Hypothalamus (tissue), 51 donors: Measurements from ENCODE around the gene PBX3.

Experiments
- DNase-seq, 51 donors: peaks; one replicate each; lab custom pipeline; 2025; lab: John Stamatoyannopoulos, UW

The PBX3 gene

GRCh38 chr9:125968714-125969374 is 221.7 kb downstream of the PBX3 start:
- no peak for DNase-seq

DNA sequence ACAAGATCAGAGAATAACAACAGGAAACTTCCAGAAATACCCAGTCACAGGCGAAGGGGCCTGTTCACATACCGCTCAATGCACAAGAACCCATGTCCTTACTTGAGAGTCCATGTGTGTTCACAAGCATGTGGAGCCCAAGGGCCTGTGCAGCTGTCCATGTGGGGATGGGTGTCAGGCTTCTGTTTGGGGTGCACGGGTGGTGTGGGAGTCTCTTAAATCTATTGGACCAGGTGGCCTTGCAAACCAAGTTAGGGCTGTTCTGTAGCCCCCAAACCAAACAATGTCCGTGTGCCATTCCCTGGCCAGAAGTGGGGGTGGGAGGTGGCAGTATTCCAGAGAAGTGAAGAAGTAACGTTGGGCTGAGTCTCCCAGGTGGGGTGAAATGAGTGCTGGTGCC is 222.3 kb downstream of the PBX3 start:
- DNase-seq, result no peak

DNA sequence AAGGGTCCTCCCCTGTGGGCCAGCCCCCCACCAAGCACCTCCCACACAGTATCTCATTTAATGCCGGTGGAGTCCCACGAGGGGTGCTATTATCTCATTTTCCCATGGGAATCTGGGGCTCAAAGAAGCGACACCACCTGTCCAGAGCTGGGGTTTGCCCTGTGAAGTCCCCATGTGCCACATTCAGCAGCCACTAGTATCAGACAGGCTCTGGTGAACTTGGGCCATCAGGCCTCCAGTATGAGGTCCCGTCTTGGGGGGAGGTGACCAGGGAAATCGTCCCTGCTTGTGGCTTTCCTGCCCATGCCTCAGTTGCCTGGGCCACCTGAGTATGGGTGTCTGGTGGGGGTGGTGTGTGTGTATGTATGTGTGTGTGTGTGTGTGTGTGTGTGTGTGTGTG is 222.7 kb downstream of the PBX3 start:
- no peak for DNase-seq

- no peak for DNase-seq
Measured at GRCh38 chr9:125970340-125970739, 223.2 kb downstream of the PBX3 start.

DNA sequence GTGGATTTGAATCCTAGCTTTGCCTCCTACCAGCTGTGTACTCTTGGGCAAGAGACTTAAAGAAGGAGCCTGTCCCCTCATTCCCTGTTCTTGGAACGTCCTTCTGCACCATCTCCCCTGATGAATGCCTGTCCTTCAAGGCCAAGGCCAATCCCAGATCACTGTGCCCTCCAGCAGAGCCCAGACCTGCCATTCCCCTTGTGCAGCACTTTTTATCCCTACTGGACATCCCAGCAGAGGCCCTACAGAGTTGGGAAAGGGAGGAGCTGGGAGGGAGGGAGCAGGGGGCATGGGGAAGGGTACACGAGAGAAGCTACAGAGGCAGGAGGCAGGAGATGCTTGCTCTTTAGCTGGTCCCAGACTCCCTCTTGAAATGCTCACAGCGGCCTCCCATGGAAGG is 223.9 kb downstream of the PBX3 start:
- DNase-seq, result no peak

DNA sequence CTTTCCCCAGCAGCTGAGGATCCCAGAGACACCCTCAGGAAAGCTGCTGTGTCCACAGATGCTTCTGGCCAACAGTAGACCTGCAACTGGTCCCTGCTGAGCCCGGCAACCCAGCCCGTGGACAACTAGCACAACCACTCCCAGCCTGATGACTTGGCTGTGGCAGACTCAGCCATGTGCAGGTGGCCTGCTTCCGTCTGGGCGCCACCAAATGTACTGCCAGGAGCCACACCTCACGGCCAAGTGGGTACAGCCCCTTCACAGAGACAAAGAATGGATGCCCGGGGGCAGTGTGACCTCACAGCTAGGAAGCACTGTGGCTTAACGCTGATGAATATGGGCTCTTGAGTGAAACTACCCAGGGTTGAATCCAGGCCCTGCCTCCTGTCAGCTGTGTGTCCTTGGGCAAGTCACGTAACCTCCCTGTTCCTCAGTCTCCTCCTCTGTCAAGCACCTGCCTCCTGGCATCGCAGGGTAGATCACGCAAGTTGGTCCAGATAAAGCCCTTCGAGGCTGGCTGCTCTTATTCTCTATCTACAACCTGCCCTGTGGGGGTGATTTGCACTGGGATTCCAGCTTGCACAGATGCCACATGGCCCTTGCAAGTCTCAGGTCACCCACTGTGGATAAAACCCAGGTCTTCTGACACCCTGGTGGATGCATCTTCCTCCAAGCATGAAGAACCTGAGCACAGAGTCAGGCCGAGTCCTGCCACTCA is 225.0 kb downstream of the PBX3 start:
- no peak for DNase-seq

DNA sequence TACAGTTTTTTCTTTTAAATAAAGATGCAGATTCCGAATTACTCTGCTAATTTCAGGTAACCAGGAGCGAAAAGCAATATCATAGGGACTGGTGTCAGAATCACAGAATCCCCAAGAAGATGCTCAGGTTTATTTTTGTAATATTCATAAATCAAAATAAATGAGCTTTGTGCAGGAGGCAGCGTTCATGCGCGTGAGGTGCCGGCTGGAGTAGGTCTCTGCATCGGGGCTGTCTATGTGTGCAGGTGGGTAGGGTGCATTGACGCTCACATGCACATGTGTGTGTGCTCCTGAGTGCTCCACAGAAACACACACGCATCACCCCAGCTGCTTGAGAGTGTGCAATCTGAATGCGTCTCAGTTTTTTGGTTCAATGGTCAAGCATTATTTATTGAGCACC is 226.4 kb downstream of the PBX3 start:
- DNase-seq, result no peak

DNA sequence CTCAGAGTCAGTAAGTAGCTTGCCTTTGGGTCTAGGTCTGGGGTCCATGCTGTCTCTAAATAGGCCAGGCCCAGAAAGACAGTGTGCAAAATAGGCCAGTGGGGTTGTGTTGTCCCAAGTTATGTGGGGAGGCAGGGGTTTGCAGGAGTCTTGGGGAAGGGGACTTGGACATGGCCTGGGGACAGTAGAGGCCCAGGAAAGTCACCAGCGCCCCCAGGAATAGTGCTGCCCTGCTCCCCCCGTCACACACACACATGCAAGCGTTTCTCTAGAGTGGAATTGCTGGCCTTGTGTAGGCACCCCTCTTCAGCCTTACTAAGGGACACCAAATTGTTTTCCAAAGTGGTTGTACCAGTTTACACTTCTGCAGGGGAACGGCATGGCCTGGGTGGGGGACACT is 227.5 kb downstream of the PBX3 start:
- no peak for DNase-seq

- DNase-seq, result no peak
Measured at GRCh38 chr9:125977223-125977622, 230.1 kb downstream of the PBX3 start.

- no peak for DNase-seq
Measured at GRCh38 chr9:125979383-125979782, 232.2 kb downstream of the PBX3 start.

DNA sequence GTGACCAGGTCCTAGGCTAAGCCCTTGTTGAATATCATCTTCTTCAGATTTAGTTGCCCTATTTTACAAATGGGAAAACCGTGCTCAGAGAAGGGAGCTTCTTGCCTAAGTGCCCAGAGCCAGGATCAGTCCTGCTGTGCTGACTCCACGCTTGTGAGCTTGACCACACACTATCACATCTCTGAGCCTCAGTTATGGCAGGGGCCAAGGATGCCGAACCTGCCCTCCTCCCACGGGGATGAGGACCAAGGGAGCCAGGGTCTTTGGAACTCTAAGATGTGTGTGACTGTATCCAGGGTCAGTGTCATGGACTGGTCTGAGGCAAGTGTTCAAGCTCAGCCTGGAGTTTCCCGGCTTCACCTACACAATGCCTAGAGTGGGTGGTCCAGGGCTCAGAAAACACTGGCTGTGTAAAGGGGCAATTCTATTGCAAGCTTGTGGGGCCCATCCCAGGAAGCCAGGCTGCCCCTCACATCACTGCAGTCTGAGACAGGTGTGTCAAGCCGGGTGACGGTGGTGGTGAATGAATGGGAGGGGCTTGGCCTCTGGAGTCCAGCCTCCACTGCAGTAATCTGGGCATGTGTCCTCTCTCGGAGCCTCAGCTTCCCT is 235.7 kb downstream of the PBX3 start:
- no peak for DNase-seq

- DNase-seq, result no peak
Measured at GRCh38 chr9:125983681-125984080, 236.5 kb downstream of the PBX3 start.

GRCh38 chr9:125984461-125984860 is 237.3 kb downstream of the PBX3 start:
- no peak for DNase-seq

- no peak for DNase-seq
Measured at GRCh38 chr9:125985142-125985997, 238.2 kb downstream of the PBX3 start.

GRCh38 chr9:125985998-125986655 is 239.0 kb downstream of the PBX3 start:
- no peak for DNase-seq

- no peak for DNase-seq
Measured at GRCh38 chr9:125986966-125987365, 239.8 kb downstream of the PBX3 start.

GRCh38 chr9:125987420-125987819 is 240.2 kb downstream of the PBX3 start:
- DNase-seq, result no peak

DNA sequence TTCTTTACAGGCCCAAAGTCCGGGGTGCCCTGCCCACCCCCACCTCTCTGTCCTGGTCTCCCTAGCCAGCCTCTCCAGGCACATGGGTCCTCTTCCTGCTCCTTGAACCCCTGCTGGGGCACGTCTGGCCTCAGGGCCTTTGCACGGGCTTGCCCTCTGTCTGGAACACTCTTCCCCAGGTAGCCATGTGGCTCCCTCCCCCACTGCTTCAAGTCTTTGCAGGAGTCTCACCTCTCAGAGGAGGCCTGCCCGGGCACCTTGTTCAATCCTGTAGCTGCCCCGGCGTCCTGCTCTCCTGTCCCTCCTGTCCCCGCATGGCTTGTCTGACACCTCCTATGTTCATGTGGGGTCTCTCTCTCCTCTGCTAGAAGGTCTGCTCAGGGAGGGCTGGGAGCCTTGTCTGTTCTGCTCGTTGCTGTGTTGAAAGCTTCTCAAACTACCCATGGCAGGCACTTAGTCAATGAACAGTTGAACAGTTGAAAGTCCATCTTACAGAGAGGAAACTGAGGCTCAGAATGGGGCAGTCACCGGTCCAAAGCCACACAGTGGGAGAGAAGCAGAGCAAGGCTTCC is 241.4 kb downstream of the PBX3 start:
- no peak for DNase-seq

GRCh38 chr9:125989090-125989501 is 241.9 kb downstream of the PBX3 start:
- no peak for DNase-seq

GRCh38 chr9:125989524-125990180 is 242.5 kb downstream of the PBX3 start:
- DNase-seq, result no peak
